AG10803 (cell line): Measurements from ENCODE around the gene MOB1A.

Source experiments
- DNase-seq: peaks from one replicate; pipeline ENCODE4 v3.0.0; 2010; ENCODE audit warnings: low read depth
- H3K4me3 ChIP-seq: 2 replicates; pipeline ENCODE4 v1.5.1; 2011; ENCODE audit warnings: mild to moderate bottlenecking, low read length, control low read depth
- TF ChIP-seq, protein P1 (sequence below): conservative IDR thresholded peaks from 2 replicates; pipeline ENCODE4 v1.5.1; 2011; ENCODE audit warnings: mild to moderate bottlenecking, low read length, control low read depth, inconsistent platforms

The MOB1A gene

DNA sequence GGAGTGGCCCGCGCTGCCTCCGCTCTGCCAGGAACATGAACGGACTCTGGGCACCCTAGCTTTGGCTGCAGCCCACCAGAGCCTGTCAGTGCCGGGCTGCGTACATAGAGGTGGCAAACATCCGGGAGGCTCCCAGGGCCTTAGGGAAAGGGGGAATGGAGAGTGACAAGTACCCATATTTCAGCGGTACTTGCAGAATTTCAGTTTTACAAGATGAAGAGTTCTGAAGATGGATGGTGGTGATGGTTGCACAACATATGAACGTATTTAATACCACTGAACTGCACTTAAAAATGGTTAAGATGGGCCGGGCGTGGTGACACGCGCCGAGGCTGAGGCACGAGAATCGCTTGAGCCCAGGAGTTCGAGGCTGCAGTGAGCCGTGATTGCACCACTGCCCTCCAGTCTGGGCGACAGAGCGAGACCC is 20.6 kb upstream of the MOB1A start:
- H3K4me3 ChIP-seq, result peak overlapping the region; percentile 95
- TF ChIP-seq, protein P1, sequence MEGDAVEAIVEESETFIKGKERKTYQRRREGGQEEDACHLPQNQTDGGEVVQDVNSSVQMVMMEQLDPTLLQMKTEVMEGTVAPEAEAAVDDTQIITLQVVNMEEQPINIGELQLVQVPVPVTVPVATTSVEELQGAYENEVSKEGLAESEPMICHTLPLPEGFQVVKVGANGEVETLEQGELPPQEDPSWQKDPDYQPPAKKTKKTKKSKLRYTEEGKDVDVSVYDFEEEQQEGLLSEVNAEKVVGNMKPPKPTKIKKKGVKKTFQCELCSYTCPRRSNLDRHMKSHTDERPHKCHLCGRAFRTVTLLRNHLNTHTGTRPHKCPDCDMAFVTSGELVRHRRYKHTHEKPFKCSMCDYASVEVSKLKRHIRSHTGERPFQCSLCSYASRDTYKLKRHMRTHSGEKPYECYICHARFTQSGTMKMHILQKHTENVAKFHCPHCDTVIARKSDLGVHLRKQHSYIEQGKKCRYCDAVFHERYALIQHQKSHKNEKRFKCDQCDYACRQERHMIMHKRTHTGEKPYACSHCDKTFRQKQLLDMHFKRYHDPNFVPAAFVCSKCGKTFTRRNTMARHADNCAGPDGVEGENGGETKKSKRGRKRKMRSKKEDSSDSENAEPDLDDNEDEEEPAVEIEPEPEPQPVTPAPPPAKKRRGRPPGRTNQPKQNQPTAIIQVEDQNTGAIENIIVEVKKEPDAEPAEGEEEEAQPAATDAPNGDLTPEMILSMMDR, result no peak
- DNase-seq, result no peak

DNA sequence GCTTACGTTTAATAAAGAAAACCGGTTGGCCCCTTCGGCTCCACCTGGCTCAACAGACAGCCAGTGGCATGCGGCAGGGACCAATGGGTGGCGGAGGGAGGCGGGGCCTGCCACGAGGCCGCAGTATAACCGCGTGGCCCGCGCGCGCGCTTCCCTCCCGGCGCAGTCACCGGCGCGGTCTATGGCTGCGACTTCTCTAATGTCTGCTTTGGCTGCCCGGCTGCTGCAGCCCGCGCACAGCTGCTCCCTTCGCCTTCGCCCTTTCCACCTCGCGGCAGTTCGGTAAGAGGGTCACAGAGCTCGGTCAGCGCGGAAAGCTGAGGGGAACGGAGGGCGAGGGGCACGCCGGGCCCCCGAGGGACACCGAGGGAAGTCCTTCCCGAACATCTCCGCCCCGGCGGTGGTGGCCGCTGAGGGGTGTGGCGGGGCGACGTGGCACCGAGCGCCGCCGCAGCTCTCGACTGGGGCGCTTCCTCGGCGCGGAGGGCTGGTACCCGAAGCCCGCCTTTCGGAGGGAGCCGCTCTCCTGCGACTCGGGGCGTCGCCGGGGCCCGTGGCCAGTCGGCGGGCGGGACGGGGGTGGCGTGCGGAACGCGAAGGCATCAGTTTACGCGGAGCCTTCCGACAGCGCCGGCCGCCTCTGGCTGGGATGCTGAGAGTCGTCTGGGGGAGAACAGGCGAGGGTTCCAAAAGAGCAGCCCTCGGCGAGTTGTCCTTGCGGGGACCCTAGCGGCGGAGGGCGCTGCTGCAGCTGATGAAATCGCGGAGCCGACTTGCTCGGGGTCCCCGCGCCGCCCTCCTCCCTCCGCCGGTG is 20.0 kb upstream of the MOB1A start, which contains the start of gene MTHFD2:
Gene MTHFD2, plus strand, starts transcription at position 155 of the 814 bp plus-strand sequence. Its CDS starts 27 bp downstream, at position 182.
- peak within 1 kb of the TSS; percentile 95 for H3K4me3 ChIP-seq
- TF ChIP-seq, protein P1, result peak; percentile 71
- peak; percentile 96 for DNase-seq

DNA sequence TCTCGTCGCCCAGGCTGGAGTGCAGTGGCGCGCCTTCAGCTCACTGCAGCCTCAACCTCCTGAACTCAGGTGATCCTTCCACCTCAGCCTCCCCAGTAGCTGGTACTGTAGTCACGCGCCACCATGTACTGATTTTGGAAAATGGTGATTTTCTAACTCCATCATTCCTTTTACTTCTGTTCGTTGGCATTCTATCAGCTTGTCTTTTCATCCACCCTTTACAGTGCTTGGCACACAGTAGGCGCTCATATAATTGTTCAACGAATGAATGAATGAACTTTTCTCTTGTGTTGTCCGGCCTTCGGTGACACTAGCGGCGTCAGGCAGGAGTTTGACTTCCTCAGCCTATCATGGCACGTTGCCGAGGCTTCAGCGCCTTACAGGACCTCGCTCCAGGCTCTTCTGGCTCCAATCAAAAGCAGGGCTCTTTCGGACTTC is 19.4 kb upstream of the MOB1A start:
- peak overlapping the region; percentile 95 for H3K4me3 ChIP-seq
- TF ChIP-seq, protein P1, result no peak
- DNase-seq, result no peak

DNA sequence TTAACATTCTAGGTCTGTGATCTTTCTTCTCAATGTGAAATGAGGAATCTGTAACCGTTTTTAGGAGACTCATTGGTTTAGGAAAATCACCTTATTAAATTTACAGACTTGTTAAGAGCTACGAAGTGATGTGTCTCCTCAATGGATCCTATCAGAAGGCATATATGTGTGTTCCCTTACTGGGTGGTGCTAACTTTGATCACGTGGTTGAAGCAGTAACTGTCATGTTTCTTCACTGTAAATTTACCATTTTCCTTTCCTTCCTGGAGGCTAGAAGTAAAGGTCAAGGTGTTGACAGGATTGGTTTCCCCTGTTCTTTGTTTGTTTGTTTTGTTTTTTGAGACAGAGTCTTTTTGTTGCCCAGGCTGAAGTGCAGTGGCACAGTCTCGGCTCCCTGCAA is 18.4 kb upstream of the MOB1A start:
- DNase-seq, result no peak
- TF ChIP-seq, protein P1, result no peak
- H3K4me3 ChIP-seq, result no peak overlapping the region

DNA sequence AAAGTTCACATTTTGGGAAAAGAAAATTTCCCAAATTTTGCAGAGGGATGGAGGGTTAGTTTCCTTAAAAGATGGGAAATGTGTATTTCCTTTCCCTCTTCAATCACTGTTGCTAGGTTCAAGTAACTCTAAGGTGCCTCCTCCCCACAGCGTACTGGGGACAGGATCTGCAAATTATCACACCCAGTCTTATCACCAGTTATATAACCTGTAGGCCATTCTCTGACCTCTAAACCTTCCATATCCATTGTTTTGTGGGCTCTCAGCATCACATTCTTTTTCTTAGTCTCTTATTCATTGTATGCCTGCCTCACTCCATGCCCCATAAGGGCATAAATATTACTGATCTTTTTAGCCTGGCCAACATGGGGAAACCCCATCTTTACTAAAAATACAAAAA is 16.1 kb upstream of the MOB1A start:
- DNase-seq, result no peak
- TF ChIP-seq, protein P1, result no peak

DNA sequence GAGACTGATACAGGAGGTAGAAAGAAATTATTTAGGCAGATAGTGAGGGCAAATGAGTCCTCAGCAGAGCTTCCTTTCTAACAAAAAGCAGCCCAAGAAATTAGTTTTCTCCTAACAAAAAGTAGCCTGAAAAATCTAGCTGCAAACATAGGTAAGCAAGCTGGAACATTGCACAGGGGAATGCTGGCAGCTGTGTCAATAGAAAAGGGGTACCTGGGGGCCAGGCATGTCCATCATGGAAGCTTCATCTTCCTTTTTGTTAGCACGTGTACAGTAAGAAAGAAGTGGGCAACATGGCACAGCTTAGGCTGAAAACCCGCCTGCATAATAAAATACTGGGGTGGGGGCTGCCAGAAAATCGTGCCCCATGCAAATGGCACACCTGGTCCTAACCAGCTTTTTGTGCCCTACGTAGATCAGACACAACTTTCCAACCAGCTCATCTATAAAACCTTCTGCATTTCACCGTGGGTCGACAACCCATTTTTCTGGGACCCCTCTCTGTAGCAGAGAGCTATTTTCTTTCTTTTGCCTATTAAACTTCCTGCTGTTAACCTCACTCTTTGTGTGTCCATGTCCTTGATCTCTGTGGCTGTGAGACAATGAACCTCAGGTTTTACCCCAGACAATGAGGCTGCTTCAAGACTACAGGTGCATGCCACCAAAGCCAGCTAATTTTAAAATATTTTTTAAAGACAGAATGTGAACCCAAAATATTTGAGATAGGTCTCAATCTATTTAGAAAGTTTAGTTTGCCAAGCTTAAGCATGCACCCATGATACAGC is 13.1 kb upstream of the MOB1A start:
- H3K4me3 ChIP-seq, result no peak overlapping the region
- TF ChIP-seq, protein P1, result no peak
- DNase-seq, result no peak

More for the DNA sequence above, 16.1 kb upstream of the MOB1A start:
- no peak overlapping the region for H3K4me3 ChIP-seq
